ENCODE data around the gene PTCH1. TPM values are rescaled to one million over a fixed set of nuclear protein-coding genes. Genes with fewer than 3 reads are reported as not detected.
A peak's percentile ranks its signal among the peaks of the same experiment; 100 is the strongest.

Gene PTCH1
- total RNA-seq, 2 donors from 2014 or later = 27.5 to 108 TPM

GRCh38 chr9:95517559-95518425 lies 1.0 kb upstream of the PTCH1 start:
- Histone ChIP-seq H3K9me3 (no peaks in the 10 kb centered on the region), H3K4me1 (replicated peaks) (no peaks in the 10 kb centered on the region), H3K4me3 (peak overlapping the region; percentile 52 to 56), H3K36me3 (no peaks in the 10 kb centered on the region), H3K27ac (peak overlapping the region in 1 of 2 donors; percentile 88), H3K27me3 (replicated peaks; ENCODE audit: insufficient read depth) (no peaks in the 10 kb centered on the region)
- intact Hi-C loops (cut with DNase I) = loop anchor here (5.0 kb wide), 1 partner anchor 700 kb away; no protein-coding TSS in a partner anchor
- 64% methylated on average over 20 of the region's 20 CpGs for WGBS
- no peak for DNase-seq (ENCODE audit: low spot score)
- TF ChIP-seq CTCF (IDR thresholded peaks at IDR 0.05) = no peak
- TF ChIP-seq POLR2AphosphoS5 (IDR thresholded peaks at IDR 0.05) = no peak
- TF ChIP-seq POLR2A (IDR thresholded peaks at IDR 0.05) = no peak

GRCh38 chr9:95516221-95516733 lies 494 bp downstream of the PTCH1 start:
- intact Hi-C loops (cut with DNase I) = loop anchor here (5.0 kb wide), 1 partner anchor 701 kb away; no protein-coding TSS in a partner anchor
- TF ChIP-seq POLR2AphosphoS5 (IDR thresholded peaks at IDR 0.05) (no peak), POLR2A (IDR thresholded peaks at IDR 0.05) (no peak), CTCF (IDR thresholded peaks at IDR 0.05) (no peak)
- DNase-seq (ENCODE audit: low spot score) = no peak

GRCh38 chr9:95515272-95516113 lies 1.3 kb downstream of the PTCH1 start:
- 9% methylated on average over 38 of the region's 48 CpGs for WGBS
- no peak for DNase-seq (ENCODE audit: low spot score)
- no peaks in the 10 kb centered on the region for H3K27me3 ChIP-seq (replicated peaks; ENCODE audit: insufficient read depth)
- no peaks in the 10 kb centered on the region for H3K36me3 ChIP-seq
- intact Hi-C loops (cut with DNase I) = loop anchor here (5.0 kb wide), 1 partner anchor 702 kb away; no protein-coding TSS in a partner anchor
- H3K4me3 ChIP-seq = peak overlapping the region; percentile 52 to 56
- no peaks in the 10 kb centered on the region for H3K4me1 ChIP-seq (replicated peaks)
- H3K27ac ChIP-seq = peak overlapping the region; percentile 51 to 88
- TF ChIP-seq CTCF (IDR thresholded peaks at IDR 0.05) (no peak), POLR2AphosphoS5 (IDR thresholded peaks at IDR 0.05) (no peak), POLR2A (IDR thresholded peaks at IDR 0.05) (no peak)
- H3K9me3 ChIP-seq = no peaks in the 10 kb centered on the region

More at GRCh38 chr9:95516221-95516733, 494 bp downstream of the PTCH1 start:
- peak overlapping the region; percentile 52 to 56 for H3K4me3 ChIP-seq
- H3K4me1 ChIP-seq (replicated peaks) = no peaks in the 10 kb centered on the region
- H3K27me3 ChIP-seq (replicated peaks; ENCODE audit: insufficient read depth) = no peaks in the 10 kb centered on the region
- H3K36me3 ChIP-seq = no peaks in the 10 kb centered on the region
- WGBS = 2% methylated on average over 15 of the region's 69 CpGs
- H3K27ac ChIP-seq = peak overlapping the region; percentile 84 to 88
- H3K9me3 ChIP-seq = no peaks in the 10 kb centered on the region

- H3K9me3 ChIP-seq = no peaks in the 10 kb centered on the region
- no peak overlapping the region for H3K27ac ChIP-seq
- TF ChIP-seq POLR2A (IDR thresholded peaks at IDR 0.05) (no peak), CTCF (IDR thresholded peaks at IDR 0.05) (no peak), POLR2AphosphoS5 (IDR thresholded peaks at IDR 0.05) (no peak)
- H3K27me3 ChIP-seq (replicated peaks; ENCODE audit: insufficient read depth) = no peaks in the 10 kb centered on the region
- no peaks in the 10 kb centered on the region for H3K4me1 ChIP-seq (replicated peaks)
- H3K4me3 ChIP-seq = no peak overlapping the region
- DNase-seq (ENCODE audit: low spot score) = no peak
- 87% methylated on average over 5 of the region's 5 CpGs for WGBS
- intact Hi-C loops (cut with DNase I) = no loop called here
- H3K36me3 ChIP-seq = no peaks in the 10 kb centered on the region
Measured at GRCh38 chr9:95514342-95514741, 2.4 kb downstream of the PTCH1 start.

All from prostate gland (tissue), 2 donors.